HFF-Myc (cell line): Measurements from ENCODE around the gene PALLD.

Experiments used
- DNase-seq: peaks from one replicate; pipeline ENCODE4 v3.0.0-alpha.2; 2011; ENCODE audit warnings: low read depth; ENCODE audit errors: extremely low read depth
- H3K4me3 ChIP-seq: replicated peaks from 2 replicates; pipeline ENCODE4 v1.5.1; 2011; ENCODE audit warnings: low read depth, mild to moderate bottlenecking, control low read depth, low read length
- CTCF ChIP-seq: IDR thresholded peaks from 2 replicates; pipeline ENCODE4 v1.5.1; 2012; ENCODE audit warnings: mild to moderate bottlenecking, low read depth, low read length, control low read depth; ENCODE audit errors: missing control alignments

Gene PALLD

GRCh38 chr4:168907119-168907698, 410.4 kb downstream of the PALLD start:
- H3K4me3 ChIP-seq = no peak overlapping the region
- peak; percentile 32 for DNase-seq
- no peak for TF ChIP-seq CTCF

- no peak overlapping the region for H3K4me3 ChIP-seq
- no peak for DNase-seq
- no peak for TF ChIP-seq CTCF
Measured at GRCh38 chr4:168908093-168908492, 411.2 kb downstream of the PALLD start.

- no peak for TF ChIP-seq CTCF
Measured at GRCh38 chr4:168908851-168909273, 412.0 kb downstream of the PALLD start.

GRCh38 chr4:168914095-168914494, 417.2 kb downstream of the PALLD start:
- no peak overlapping the region for H3K4me3 ChIP-seq
- no peak for TF ChIP-seq CTCF
- DNase-seq = no peak

More at GRCh38 chr4:168908851-168909273, 412.0 kb downstream of the PALLD start:
- no peak overlapping the region for H3K4me3 ChIP-seq
- no peak for DNase-seq

- peak; percentile 36 for TF ChIP-seq CTCF
- H3K4me3 ChIP-seq = no peak overlapping the region
- peak; percentile 31 for DNase-seq
Measured at GRCh38 chr4:168917138-168917779, 420.4 kb downstream of the PALLD start.

GRCh38 chr4:168919706-168920324, 423.0 kb downstream of the PALLD start:
- DNase-seq = no peak
- no peak overlapping the region for H3K4me3 ChIP-seq
- no peak for TF ChIP-seq CTCF
